Stimulated activated naive CD8-positive, alpha-beta T cell treated with anti-CD3 and anti-CD28 coated beads, Interleukin-15, amount 100 ng/mL, for 72 hours (primary cell): ENCODE measurements around the gene ERBIN.
"Not testable (repeated sequence)": the region's sequence is repeated elsewhere in the genome, so short reads cannot be mapped to it uniquely, and the experiment has no call there.

Source experiments
- ATAC-seq: fragments of 150-1000 bp; cut with Tn5 transposase; 2 replicates; pipeline ENCODE4 v1.10.0; 2021; ENCODE audit warnings: mild to moderate bottlenecking, moderate library complexity
- DNase-seq, 2 donors: peaks; one replicate each; pipeline ENCODE4 v3.0.0; 2021 to 2022
- H3K27ac Mint-ChIP-seq, 2 donors: one replicate each; pipeline ENCODE4 v1.8.0; 2022; ENCODE audit warnings: mild to moderate bottlenecking in 2 of 2, mixed read lengths in 2 of 2, moderate library complexity in 2 of 2
- H3K27me3 Mint-ChIP-seq: one replicate; pipeline ENCODE4 v1.8.0; 2022; ENCODE audit warnings: mixed read lengths
- H3K4me1 Mint-ChIP-seq: one replicate; pipeline ENCODE4 v1.8.0; 2022; ENCODE audit warnings: mild to moderate bottlenecking, mixed read lengths
- H3K4me3 Mint-ChIP-seq, 2 donors: one replicate each; pipeline ENCODE4 v1.8.0; 2022; ENCODE audit warnings: mild to moderate bottlenecking in 2 of 2, mixed read lengths in 2 of 2, moderate library complexity in 1 of 2
- H3K9me3 Mint-ChIP-seq, 2 donors: one replicate each; pipeline ENCODE4 v1.8.0; 2022; ENCODE audit warnings: mixed read lengths in 2 of 2

Gene ERBIN

DNA sequence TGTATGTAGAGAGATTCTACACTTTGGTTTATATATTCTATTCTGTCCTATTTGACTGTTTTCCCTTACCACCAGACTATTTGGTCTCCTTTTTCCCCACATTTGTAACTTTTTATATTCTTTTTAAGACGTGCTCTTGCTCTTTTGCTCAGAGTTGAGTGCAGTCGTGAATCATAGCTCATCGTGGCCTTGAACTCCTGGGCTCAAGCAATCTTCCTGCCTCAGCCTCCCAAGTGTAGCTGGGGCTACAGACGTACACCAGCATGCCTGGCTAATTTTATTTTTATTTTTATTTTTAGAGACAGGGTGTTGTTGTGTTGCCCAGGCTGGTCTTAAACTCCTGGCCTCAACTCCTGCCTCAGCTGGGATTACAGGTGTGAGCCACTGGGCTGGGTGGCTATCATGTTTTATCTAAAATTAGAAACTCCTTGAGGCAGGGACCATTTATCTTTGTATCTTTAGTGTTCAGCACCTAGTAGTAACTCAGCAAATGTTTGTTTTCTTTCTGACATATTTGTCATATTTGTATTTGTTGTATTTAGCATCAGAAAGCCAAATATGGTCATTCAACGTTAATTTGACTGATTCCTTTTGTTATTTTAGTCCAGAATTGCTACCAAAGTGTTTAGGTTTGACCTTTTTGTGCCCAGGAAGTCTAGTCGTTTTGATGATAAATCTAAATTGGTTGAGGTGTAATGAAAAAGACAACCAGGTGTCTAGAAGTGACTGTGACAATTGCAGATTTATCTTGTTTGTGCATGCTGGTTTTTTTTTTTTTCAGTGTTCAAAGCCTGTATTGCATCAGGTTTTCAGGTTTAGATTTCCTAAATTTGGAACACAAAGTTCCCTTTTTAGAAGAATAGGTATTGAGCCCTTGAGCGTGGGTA is 44.3 kb downstream of the ERBIN start:
- peak overlapping the region; percentile 10 to 66 for H3K27ac Mint-ChIP-seq
- H3K4me1 Mint-ChIP-seq, result peaks cover 57% of the 10 kb centered on the region
- H3K4me3 Mint-ChIP-seq, result peak overlapping the region; percentile 44 to 63
- ATAC-seq, result no peak
- H3K27me3 Mint-ChIP-seq, result no peaks in the 10 kb centered on the region
- DNase-seq, result no peak
- peaks cover 2 to 9% of the 10 kb centered on the region in 2 donors for H3K9me3 Mint-ChIP-seq

- Mint-ChIP-seq H3K9me3 (peaks cover 7 to 13% of the 10 kb centered on the region in 2 donors), H3K4me3 (no peak overlapping the region), H3K4me1 (peaks cover 55% of the 10 kb centered on the region), H3K27me3 (no peaks in the 10 kb centered on the region), H3K27ac (no peak overlapping the region)
- ATAC-seq (no peak), DNase-seq (no peak)
Observed at GRCh38 chr5:65971643-65972042, 45.3 kb downstream of the ERBIN start.

- not testable (repeated sequence) for DNase-seq, H3K4me3 Mint-ChIP-seq, ATAC-seq, H3K27ac Mint-ChIP-seq, H3K27me3 Mint-ChIP-seq
- Mint-ChIP-seq H3K9me3 (peaks cover 7 to 13% of the 10 kb centered on the region in 2 donors), H3K4me1 (peaks cover 44% of the 10 kb centered on the region)
Observed at GRCh38 chr5:65972896-65973295, 46.5 kb downstream of the ERBIN start.

DNA sequence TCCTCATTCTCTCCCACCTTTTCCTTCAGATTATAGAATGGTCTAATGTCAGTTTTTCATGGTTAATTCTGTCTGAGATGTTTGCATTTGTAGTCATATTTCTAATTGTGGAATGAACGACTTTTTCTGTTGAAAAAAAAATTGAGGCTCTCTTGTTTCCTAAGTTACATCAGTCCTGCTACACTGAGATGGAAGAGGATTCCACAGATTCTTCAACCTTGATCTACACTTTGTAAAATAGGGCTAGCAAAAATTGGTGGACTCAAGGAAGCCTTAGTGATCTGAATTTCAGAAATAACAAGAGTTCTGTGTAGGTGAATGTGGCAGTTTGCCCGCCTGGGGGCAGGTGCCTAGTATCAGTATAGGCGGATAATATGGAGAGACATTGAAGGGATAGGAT is 51.9 kb downstream of the ERBIN start:
- H3K27ac Mint-ChIP-seq, result no peak overlapping the region
- no peak overlapping the region for H3K4me3 Mint-ChIP-seq
- peaks cover 14 to 17% of the 10 kb centered on the region in 2 donors for H3K9me3 Mint-ChIP-seq
- no peaks in the 10 kb centered on the region for H3K27me3 Mint-ChIP-seq
- H3K4me1 Mint-ChIP-seq, result peaks cover 51% of the 10 kb centered on the region
- ATAC-seq (no peak), DNase-seq (no peak)

DNA sequence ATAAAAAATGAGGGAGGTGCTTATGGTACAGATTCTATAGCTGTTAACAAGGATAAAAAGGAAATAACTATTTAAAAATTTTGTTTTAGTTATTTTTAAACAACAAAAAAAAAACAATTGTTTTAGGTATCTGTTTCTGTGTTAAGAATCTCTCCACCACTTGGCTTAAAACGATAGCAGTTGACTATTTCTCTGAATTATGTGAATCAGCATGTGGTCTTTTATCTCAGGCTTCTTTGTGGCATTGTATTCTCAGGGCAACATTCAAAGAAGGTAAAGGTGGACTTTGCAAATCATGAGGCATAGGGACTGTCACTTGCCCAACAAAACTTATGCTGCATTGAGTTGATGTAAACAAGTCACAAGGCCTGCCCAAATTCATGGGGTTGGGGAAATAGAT is 55.2 kb downstream of the ERBIN start:
- H3K27ac Mint-ChIP-seq, result no peak overlapping the region
- peaks cover 52% of the 10 kb centered on the region for H3K4me1 Mint-ChIP-seq
- DNase-seq, result no peak
- H3K4me3 Mint-ChIP-seq, result no peak overlapping the region
- no peaks in the 10 kb centered on the region for H3K27me3 Mint-ChIP-seq
- peaks cover 5 to 8% of the 10 kb centered on the region in 2 donors for H3K9me3 Mint-ChIP-seq
- ATAC-seq, result no peak

DNA sequence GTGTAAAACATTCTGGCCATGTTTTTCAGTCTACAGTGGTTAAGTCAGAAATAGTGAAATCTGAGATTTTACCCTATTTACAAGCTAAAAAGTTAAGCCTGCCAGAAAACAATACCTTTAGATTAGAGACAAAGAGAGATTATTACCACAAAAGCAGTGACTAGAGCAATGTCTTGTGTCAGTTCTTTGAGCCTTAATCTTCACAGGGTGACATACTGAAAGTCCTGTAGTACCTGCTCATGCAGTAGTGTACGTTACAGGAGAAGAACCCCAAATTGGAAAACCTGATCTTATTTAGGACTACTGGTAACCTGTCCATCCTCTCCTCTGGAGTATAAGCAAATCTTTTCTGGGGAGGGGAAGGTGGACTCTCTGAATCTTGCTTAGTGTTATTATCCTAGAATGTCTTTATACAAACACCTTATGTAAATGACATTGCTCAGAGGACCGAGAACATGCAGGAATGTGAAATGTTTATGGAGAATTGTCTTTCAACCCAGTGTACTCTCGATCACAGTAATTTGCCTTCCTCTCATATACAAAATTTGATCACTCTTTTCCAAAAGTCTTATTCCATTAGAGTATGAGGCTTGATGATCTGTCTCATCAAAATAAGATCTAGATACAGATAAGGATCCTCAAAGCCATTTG is 55.7 kb downstream of the ERBIN start:
- Mint-ChIP-seq H3K9me3 (peaks cover 5 to 8% of the 10 kb centered on the region in 2 donors), H3K4me1 (peaks cover 52% of the 10 kb centered on the region), H3K27me3 (no peaks in the 10 kb centered on the region), H3K4me3 (no peak overlapping the region), H3K27ac (no peak overlapping the region)
- no peak for DNase-seq
- no peak for ATAC-seq

DNA sequence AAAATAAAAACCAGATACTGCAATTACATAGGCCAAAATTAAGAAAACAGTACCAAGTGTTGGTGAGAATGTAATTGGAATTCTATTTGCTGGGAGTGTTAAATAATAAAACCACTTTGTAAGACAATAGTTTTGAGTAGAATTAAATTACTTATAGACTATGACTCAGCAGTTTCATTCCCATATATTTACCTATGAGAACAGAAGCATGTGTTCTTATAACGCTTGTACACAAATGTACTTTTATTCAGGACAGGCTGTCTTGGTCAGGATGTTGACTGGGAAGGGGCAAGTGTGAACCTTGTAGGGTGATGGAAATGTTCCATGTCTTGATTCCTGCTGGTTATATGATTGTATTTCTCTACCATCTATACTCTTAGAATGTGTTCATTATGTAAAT is 56.3 kb downstream of the ERBIN start:
- Mint-ChIP-seq H3K27ac (no peak overlapping the region), H3K4me1 (peaks cover 52% of the 10 kb centered on the region), H3K27me3 (no peaks in the 10 kb centered on the region), H3K9me3 (peaks cover 5 to 8% of the 10 kb centered on the region in 2 donors), H3K4me3 (no peak overlapping the region)
- ATAC-seq, result no peak
- DNase-seq, result no peak

DNA sequence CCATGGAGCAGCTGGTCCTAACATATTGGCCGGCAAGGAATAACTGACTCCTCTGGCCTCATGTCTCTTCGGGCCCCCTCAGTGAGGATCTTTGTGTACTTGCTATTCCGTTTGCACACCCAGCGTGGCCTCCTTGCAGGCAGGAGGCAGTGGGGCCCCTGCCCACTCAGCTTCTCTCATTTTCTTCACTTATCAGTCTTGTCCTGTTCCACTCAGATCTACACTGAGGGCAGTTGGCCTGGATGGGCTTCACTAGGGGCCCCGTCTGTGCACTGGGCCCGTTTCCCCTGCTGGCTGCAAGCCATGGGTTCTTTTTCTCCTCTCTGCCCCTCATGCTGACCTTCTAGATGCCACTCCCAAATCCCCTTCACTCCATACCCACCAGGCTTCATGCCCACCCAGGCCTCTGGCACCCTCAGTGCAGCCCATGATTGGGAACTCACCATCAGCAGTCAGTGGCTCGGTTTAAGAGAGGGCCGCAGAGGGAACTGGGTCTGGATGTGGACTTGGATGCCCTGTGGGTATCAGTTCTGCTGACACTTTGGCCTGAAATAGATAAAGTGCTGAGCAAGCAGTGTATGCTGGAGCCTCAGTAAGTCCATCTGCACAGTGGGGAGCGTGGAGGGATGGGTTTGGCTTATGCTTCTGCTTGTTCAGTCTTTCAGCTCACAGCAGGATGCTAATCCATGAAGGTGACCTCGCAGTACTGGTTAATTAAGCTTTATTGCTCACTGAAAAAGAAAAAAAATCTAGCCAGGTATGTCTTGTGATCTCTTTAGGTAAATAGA is 57.9 kb downstream of the ERBIN start:
- no peak for DNase-seq
- Mint-ChIP-seq H3K4me1 (peaks cover 50% of the 10 kb centered on the region), H3K27me3 (no peaks in the 10 kb centered on the region), H3K9me3 (peaks cover 0 to 5% of the 10 kb centered on the region in 2 donors), H3K27ac (peak overlapping the region in 1 of 2 donors; percentile 66), H3K4me3 (no peak overlapping the region)
- ATAC-seq, result no peak

DNA sequence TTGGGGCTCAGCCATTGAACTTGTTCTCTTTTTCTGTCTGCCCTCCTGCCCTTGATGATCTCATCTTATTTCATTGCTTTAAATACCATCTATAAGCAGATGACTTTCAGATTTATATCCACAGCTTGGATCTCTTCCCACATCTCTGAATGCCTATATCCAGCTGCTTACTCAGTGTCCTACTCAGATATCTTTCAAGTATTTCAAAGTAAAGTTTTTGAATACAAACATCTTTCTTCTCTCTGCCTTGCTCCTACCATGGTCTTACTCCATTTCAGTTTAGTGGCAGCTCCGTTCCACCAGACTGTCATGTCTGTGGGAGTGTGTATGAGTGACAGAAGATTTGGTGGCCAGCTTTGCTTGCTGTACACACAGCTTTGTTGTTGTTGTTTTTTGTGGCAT is 59.7 kb downstream of the ERBIN start:
- DNase-seq, result no peak
- Mint-ChIP-seq H3K27me3 (no peaks in the 10 kb centered on the region), H3K9me3 (no peaks in the 10 kb centered on the region), H3K4me3 (no peak overlapping the region), H3K27ac (no peak overlapping the region), H3K4me1 (peaks cover 36% of the 10 kb centered on the region)
- ATAC-seq, result no peak

DNA sequence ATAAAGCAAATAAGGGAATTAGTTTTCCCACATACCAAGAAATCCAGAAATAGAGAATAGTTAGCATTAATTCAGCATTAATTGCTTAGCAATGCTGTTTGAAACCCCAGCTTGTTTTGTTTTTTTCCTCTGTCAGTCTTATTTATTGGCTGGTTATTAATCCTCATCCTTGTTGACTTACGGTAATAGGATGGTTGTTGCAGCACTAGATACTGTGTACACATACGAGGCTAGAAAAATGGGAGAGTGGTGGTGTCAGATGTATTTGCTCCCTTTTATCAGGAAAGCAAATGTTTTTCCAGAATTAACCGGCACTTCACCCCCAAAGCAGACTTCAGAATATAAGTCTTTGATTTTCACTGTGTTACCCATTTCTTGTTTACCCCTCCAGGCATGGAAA is 60.4 kb downstream of the ERBIN start:
- no peaks in the 10 kb centered on the region for H3K27me3 Mint-ChIP-seq
- no peaks in the 10 kb centered on the region for H3K9me3 Mint-ChIP-seq
- peaks cover 28% of the 10 kb centered on the region for H3K4me1 Mint-ChIP-seq
- no peak overlapping the region for H3K4me3 Mint-ChIP-seq
- no peak for DNase-seq
- ATAC-seq, result no peak
- H3K27ac Mint-ChIP-seq, result no peak overlapping the region

DNA sequence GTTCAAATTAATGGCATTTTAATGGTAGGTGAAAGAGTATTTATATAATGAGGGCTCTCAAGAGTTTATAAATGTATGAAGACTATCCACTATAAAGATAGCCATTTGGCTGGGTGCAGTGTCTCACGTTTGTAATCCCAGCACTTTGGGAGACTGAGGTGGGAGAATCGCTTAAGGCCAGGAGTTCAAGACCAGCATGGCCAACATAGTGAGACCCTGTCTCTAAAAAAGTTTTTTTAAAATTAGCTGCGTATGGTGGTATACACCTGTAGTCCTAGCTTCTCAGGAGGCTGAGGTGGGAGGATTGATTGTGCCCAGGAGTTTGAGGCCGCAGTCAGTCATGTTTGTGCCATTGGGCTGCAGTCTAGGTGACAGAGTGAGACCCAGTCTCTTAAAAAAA is 61.6 kb downstream of the ERBIN start:
- peaks cover 19% of the 10 kb centered on the region for H3K4me1 Mint-ChIP-seq

GRCh38 chr5:65989158-65989557 is 62.8 kb downstream of the ERBIN start:
- Mint-ChIP-seq H3K27ac (no peak overlapping the region), H3K27me3 (no peaks in the 10 kb centered on the region), H3K4me1 (peaks cover 16% of the 10 kb centered on the region), H3K4me3 (no peak overlapping the region), H3K9me3 (no peaks in the 10 kb centered on the region)
- no peak for DNase-seq
- no peak for ATAC-seq

More for the DNA sequence above, 61.6 kb downstream of the ERBIN start:
- DNase-seq (no peak), ATAC-seq (no peak)
- Mint-ChIP-seq H3K4me3 (no peak overlapping the region), H3K9me3 (no peaks in the 10 kb centered on the region), H3K27me3 (no peaks in the 10 kb centered on the region), H3K27ac (no peak overlapping the region)

- DNase-seq (no peak), ATAC-seq (no peak)
- peaks cover 36% of the 10 kb centered on the region for H3K4me1 Mint-ChIP-seq
- H3K9me3 Mint-ChIP-seq, result no peaks in the 10 kb centered on the region
- no peak overlapping the region for H3K27ac Mint-ChIP-seq
- H3K4me3 Mint-ChIP-seq, result no peak overlapping the region
- no peaks in the 10 kb centered on the region for H3K27me3 Mint-ChIP-seq
Observed at GRCh38 chr5:65992630-65993029, 66.3 kb downstream of the ERBIN start.

GRCh38 chr5:65994117-65994786 is 67.9 kb downstream of the ERBIN start:
- H3K4me1 Mint-ChIP-seq, result peaks cover 34% of the 10 kb centered on the region
- no peaks in the 10 kb centered on the region for H3K27me3 Mint-ChIP-seq
- DNase-seq (no peak), ATAC-seq (peak; percentile 69)
- no peaks in the 10 kb centered on the region for H3K9me3 Mint-ChIP-seq
- H3K27ac Mint-ChIP-seq, result no peak overlapping the region
- no peak overlapping the region for H3K4me3 Mint-ChIP-seq

- H3K27ac Mint-ChIP-seq, result no peak overlapping the region
- DNase-seq (no peak), ATAC-seq (no peak)
- H3K4me3 Mint-ChIP-seq, result no peak overlapping the region
- peaks cover 58% of the 10 kb centered on the region for H3K4me1 Mint-ChIP-seq
- H3K9me3 Mint-ChIP-seq, result no peaks in the 10 kb centered on the region
- H3K27me3 Mint-ChIP-seq, result no peaks in the 10 kb centered on the region
Observed at GRCh38 chr5:65999061-65999723, 72.8 kb downstream of the ERBIN start.
